Activated naive CD8-positive, alpha-beta T cell treated with anti-CD3 and anti-CD28 coated beads, Interleukin-2, amount 50 U/mL, for 24 hours (primary cell): ENCODE results near the gene CDH5.

Experiments used
- ATAC-seq: fragments of 150-1000 bp; cut with Tn5 transposase; one replicate; pipeline ENCODE4 v1.10.0; 2021
- DNase-seq: peaks from one replicate; pipeline ENCODE4 v3.0.0; 2021
- H3K27ac Mint-ChIP-seq: one replicate; pipeline ENCODE4 v1.8.0; 2021; ENCODE audit warnings: mild to moderate bottlenecking, mixed read lengths
- H3K27me3 Mint-ChIP-seq: one replicate; pipeline ENCODE4 v1.8.0; 2021; ENCODE audit warnings: mixed read lengths
- H3K36me3 Mint-ChIP-seq: one replicate; pipeline ENCODE4 v1.8.0; 2021; ENCODE audit warnings: low read depth, mixed read lengths
- H3K4me1 Mint-ChIP-seq: one replicate; pipeline ENCODE4 v1.8.0; 2021; ENCODE audit warnings: mixed read lengths
- H3K4me3 Mint-ChIP-seq: one replicate; pipeline ENCODE4 v1.8.0; 2021; ENCODE audit warnings: mild to moderate bottlenecking, moderate library complexity, mixed read lengths
- H3K9me3 Mint-ChIP-seq: one replicate; pipeline ENCODE4 v1.8.0; 2021; ENCODE audit warnings: mixed read lengths

CDH5 gene

GRCh38 chr16:66422366-66422765, 55.9 kb downstream of the CDH5 start:
- ATAC-seq, result no peak
- Mint-ChIP-seq H3K27ac (no peak overlapping the region), H3K9me3 (no peaks in the 10 kb centered on the region), H3K27me3 (peaks cover 33% of the 10 kb centered on the region), H3K36me3 (no peaks in the 10 kb centered on the region), H3K4me3 (no peak overlapping the region), H3K4me1 (peaks cover 2% of the 10 kb centered on the region)
- no peak for DNase-seq

DNA sequence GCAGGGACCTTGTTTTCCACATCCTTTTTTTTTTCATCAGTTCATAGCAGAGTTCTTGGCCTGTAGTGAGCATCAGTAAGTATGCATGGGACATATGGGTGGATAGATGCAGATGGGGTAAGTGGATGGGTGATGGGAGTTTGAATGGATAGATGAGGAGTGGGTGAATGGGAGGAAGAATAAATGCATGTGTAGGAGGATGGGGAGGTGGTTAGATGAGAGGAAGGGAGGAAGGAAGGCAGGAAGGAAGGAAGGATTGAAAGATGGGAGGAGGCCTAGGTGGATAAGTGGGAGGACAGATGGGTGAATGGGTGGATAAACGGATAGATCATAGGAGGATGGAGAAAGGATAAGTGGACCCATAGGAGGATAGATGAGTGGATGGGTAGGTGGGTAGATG, 56.7 kb downstream of the CDH5 start:
- Mint-ChIP-seq H3K4me3 (no peak overlapping the region), H3K27me3 (peaks cover 36% of the 10 kb centered on the region), H3K9me3 (no peaks in the 10 kb centered on the region), H3K27ac (no peak overlapping the region), H3K4me1 (peaks cover 2% of the 10 kb centered on the region), H3K36me3 (no peaks in the 10 kb centered on the region)
- no peak for DNase-seq
- no peak for ATAC-seq

DNA sequence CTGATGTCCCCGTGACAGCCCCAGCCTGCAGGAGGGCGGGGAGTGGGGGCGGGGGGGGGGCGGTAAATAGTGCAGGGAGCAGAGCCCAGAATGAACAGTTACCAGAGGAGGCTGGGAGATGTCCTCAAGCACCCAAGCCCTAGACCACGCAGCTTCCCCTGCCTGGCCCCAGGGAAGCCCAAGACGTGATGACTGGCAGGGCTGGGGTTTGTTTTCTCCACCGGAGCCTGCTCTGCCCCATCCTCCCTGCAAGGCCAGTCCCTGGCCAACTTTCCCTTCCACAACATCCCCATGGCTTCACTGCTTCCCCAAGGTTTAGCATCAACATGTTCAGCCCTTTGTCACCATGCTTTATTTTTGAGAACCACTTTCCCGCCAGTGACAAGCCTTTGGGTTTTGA, 59.2 kb downstream of the CDH5 start:
- DNase-seq, result no peak
- Mint-ChIP-seq H3K4me1 (peaks cover 4% of the 10 kb centered on the region), H3K27ac (no peak overlapping the region), H3K27me3 (peaks cover 60% of the 10 kb centered on the region), H3K9me3 (no peaks in the 10 kb centered on the region), H3K36me3 (no peaks in the 10 kb centered on the region), H3K4me3 (no peak overlapping the region)
- no peak for ATAC-seq

GRCh38 chr16:66426112-66427035, 59.9 kb downstream of the CDH5 start:
- no peaks in the 10 kb centered on the region for H3K36me3 Mint-ChIP-seq
- H3K9me3 Mint-ChIP-seq, result no peaks in the 10 kb centered on the region

DNA sequence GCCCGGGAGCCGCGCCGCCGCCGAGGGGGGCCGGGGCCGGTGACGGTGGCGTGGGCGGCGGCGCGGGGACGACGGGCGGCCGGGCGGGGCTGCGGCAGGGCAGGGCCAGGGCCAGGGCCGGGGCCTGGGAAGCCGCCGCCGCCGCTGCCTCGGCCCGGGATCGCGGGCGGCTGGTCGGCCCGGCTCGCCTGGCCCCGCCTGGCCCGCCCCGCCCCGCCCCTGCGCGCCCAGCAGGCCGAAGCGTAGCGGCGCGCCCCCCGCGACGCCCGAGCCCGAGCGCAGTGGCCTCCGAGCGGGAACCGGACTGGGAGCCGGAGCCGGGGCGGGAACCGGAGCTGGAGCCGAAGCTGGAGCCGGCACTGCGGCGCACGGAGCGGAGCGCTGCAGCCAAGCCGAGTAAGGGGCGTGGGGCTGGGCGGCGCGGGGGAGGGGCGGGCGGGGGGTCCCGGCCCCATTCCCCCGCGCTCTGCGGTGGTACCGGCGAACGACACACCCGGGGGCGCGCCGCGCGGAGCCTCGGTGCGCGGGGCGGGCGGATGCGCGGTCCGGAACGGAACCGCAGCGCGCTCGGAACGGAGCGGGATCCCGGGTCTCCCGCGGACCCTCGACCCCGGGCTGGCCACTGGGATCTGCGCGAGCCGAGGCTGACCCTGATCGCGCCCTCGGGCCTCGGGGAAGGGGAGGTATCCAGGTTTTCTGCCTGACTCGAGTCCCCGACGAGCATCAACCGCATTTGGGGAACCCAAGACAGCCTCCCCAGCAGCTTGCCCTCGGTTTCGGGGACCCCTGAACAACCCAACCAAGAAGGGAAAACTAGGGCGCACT, 60.8 kb downstream of the CDH5 start, which contains the start of gene BEAN1:
BEAN1 (plus strand) TSS at position 260 of the 825 bp plus-strand sequence. CDS start 10,382 bp downstream, outside the sequence.
- Mint-ChIP-seq H3K27ac (no peak within 1 kb of the TSS), H3K4me1 (peaks cover 4% of the 10 kb centered on the region), H3K9me3 (no peaks in the 10 kb centered on the region), H3K36me3 (no peaks in the 10 kb centered on the region), H3K4me3 (peak within 1 kb of the TSS; percentile 33), H3K27me3 (peaks cover 66% of the 10 kb centered on the region)
- DNase-seq (no peak), ATAC-seq (peak; percentile 29)

More at GRCh38 chr16:66426112-66427035, 59.9 kb downstream of the CDH5 start:
- Mint-ChIP-seq H3K27me3 (peaks cover 63% of the 10 kb centered on the region), H3K27ac (no peak overlapping the region), H3K4me1 (peaks cover 4% of the 10 kb centered on the region), H3K4me3 (no peak overlapping the region)
- ATAC-seq (no peak), DNase-seq (no peak)

DNA sequence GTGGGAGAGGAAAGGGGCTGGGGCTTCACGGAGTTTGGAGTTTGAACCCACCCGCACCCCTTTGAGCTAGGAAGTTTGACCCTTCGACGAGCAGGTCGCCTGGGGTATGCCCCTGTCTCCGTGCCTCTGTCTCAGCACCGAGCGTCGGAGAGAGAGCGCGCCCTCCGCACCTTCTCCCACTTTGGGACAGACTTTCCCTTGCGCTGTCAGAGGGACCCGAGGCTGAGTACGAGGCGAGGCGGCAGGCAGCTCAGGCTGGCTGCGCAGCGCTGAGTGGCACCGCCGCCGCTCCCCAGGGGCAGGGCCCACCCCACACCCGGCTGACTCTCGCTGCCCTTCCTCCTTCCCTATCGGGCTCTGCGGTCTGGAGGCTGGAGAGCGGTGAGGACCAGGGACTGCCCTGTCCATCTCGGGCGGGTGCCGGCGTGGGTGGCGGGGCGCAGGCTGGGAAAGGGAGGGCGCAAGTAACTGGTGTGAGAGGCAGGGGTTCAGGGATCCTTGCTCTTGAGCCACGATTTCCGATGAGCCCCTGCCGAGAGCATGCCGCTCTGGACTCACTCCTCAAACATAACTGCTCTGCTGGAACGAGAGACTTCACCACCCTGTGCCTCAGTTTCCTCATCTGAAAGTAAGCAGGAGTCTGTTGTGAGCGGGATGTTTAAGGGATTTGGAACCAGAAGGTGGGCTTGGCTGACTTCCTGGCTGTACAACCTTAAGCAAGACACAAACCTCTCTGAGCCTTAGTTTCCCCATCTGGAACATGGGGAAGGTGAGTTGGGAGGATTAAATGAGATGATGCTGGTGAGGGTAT, 61.6 kb downstream of the CDH5 start:
- Mint-ChIP-seq H3K4me3 (peak overlapping the region; percentile 33), H3K27me3 (peaks cover 71% of the 10 kb centered on the region), H3K4me1 (peaks cover 4% of the 10 kb centered on the region), H3K36me3 (no peaks in the 10 kb centered on the region), H3K27ac (no peak overlapping the region), H3K9me3 (no peaks in the 10 kb centered on the region)
- ATAC-seq, result peak; percentile 17
- no peak for DNase-seq

GRCh38 chr16:66428682-66429251, 62.3 kb downstream of the CDH5 start:
- ATAC-seq, result no peak
- H3K27ac Mint-ChIP-seq, result no peak overlapping the region
- no peak for DNase-seq
- H3K36me3 Mint-ChIP-seq, result no peaks in the 10 kb centered on the region
- no peak overlapping the region for H3K4me3 Mint-ChIP-seq
- H3K9me3 Mint-ChIP-seq, result no peaks in the 10 kb centered on the region
- peaks cover 70% of the 10 kb centered on the region for H3K27me3 Mint-ChIP-seq
- peaks cover 4% of the 10 kb centered on the region for H3K4me1 Mint-ChIP-seq

- DNase-seq (no peak), ATAC-seq (no peak)
- peaks cover 4% of the 10 kb centered on the region for H3K4me1 Mint-ChIP-seq
- no peak overlapping the region for H3K27ac Mint-ChIP-seq
- peaks cover 70% of the 10 kb centered on the region for H3K27me3 Mint-ChIP-seq
- H3K36me3 Mint-ChIP-seq, result no peaks in the 10 kb centered on the region
- H3K4me3 Mint-ChIP-seq, result no peak overlapping the region
- H3K9me3 Mint-ChIP-seq, result no peaks in the 10 kb centered on the region
Observed at GRCh38 chr16:66429290-66429962, 62.9 kb downstream of the CDH5 start.

- ATAC-seq (no peak), DNase-seq (no peak)
- H3K27ac Mint-ChIP-seq, result no peak overlapping the region
- H3K27me3 Mint-ChIP-seq, result peaks cover 62% of the 10 kb centered on the region
- H3K4me3 Mint-ChIP-seq, result no peak overlapping the region
- no peaks in the 10 kb centered on the region for H3K36me3 Mint-ChIP-seq
- H3K4me1 Mint-ChIP-seq, result peaks cover 4% of the 10 kb centered on the region
- no peaks in the 10 kb centered on the region for H3K9me3 Mint-ChIP-seq
Observed at GRCh38 chr16:66430214-66430613, 63.7 kb downstream of the CDH5 start.

DNA sequence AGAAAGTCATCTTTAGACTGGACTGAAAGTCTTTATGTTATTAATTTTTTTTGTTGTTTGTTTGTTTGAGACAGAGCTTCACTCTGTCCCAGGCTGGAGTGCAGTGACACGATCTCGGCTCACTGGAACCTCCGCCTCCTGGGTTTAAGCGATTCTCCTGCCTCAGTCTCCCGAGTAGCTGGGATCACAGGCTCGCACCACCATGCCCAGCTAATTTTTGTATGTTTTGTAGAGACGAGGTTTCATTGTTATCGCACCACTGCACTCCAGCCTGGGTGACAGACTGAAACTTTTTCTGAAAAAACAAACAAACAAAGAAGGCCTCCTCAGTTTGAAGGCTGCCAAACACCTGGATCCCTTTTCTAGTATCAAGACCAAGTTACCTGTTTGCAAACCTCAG, 65.3 kb downstream of the CDH5 start:
- Mint-ChIP-seq H3K4me1 (peaks cover 2% of the 10 kb centered on the region), H3K9me3 (no peaks in the 10 kb centered on the region), H3K27ac (no peak overlapping the region), H3K36me3 (no peaks in the 10 kb centered on the region), H3K27me3 (peaks cover 50% of the 10 kb centered on the region), H3K4me3 (no peak overlapping the region)
- DNase-seq (no peak), ATAC-seq (no peak)

DNA sequence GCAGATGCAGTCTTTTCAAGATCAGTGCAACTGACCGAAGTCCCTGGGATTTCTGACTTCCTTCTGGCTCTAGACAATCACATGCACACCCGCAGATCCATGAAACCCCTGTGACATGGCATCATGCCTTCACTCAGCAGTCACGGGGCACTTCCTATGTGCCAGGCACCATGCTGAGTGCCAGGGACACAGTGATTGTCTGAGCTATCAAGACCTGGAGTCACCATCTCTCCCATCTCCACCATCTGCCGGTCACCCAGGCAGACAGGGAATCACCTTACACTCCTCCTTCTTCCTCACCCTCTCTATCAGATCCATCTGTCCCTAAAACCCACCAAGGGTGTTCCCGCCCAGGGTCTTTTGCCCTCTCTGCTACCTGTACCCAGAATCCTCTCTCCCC, 65.9 kb downstream of the CDH5 start:
- peaks cover 2% of the 10 kb centered on the region for H3K4me1 Mint-ChIP-seq
- DNase-seq (no peak), ATAC-seq (no peak)
- no peaks in the 10 kb centered on the region for H3K36me3 Mint-ChIP-seq
- H3K4me3 Mint-ChIP-seq, result no peak overlapping the region
- H3K27me3 Mint-ChIP-seq, result peaks cover 50% of the 10 kb centered on the region
- H3K9me3 Mint-ChIP-seq, result no peaks in the 10 kb centered on the region
- no peak overlapping the region for H3K27ac Mint-ChIP-seq

DNA sequence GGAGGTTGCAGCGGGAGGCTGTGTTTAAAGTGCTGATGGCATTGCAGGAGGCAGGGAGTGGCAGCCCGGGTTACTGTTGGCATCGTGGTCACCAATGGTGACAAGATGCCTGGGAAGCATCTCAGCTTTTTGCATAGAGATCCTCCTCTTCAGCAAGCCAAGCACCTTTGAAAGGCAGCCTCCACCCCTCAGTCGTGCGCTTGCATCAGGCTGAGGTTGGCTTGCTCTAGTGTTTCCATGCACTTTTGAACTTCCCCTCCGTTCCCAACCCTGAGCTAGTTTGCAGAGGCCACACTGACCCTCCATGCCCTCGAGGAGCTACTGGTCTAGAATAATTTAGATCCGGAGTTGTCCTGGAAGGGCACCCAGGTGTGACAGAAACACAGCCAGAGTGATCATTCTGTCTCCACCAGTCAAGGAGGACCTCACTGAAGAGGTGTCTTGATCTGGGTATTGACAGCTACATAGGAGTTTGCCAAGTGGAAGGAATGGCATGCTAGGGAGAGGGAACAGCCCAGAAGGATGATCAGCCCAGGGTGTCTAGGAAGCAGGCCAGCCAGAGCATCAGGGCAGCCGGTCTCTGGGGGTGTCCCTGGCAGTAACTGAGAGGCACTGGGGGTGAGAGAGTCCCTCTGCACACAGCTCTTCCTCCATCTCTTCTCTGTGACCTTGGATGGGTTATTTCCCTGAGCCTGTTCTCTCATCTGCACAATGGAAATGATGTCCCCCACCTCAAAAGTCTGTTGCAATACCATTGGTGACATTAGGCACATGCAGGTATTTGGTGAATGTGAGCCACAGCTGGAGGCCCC, 68.3 kb downstream of the CDH5 start:
- H3K4me3 Mint-ChIP-seq, result no peak overlapping the region
- H3K36me3 Mint-ChIP-seq, result no peaks in the 10 kb centered on the region
- ATAC-seq (no peak), DNase-seq (no peak)
- H3K27ac Mint-ChIP-seq, result no peak overlapping the region
- H3K27me3 Mint-ChIP-seq, result peaks cover 30% of the 10 kb centered on the region
- no peaks in the 10 kb centered on the region for H3K4me1 Mint-ChIP-seq
- H3K9me3 Mint-ChIP-seq, result no peaks in the 10 kb centered on the region

DNA sequence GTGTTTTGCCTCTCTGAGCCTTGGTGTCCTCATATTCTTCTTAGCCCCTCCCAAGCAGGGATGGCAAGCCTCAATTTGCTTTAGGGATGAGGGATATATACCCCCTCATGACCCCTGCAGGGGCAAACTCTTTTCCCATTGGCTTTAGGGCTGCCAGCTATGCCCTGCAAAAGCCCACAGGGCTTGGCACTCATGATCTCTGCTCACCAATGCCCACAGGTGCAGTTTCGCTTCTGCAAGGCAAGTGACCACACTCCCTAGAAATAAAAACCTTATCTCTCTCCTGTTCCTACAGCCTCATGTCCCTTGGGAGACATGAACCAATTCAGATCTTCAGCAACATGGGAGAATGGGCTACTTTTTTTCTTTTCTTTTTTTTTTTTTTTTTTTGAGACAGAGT, 69.4 kb downstream of the CDH5 start:
- H3K27ac Mint-ChIP-seq, result no peak overlapping the region
- no peaks in the 10 kb centered on the region for H3K9me3 Mint-ChIP-seq
- DNase-seq, result no peak
- no peaks in the 10 kb centered on the region for H3K36me3 Mint-ChIP-seq
- H3K4me3 Mint-ChIP-seq, result no peak overlapping the region
- ATAC-seq, result no peak
- no peaks in the 10 kb centered on the region for H3K4me1 Mint-ChIP-seq
- peaks cover 27% of the 10 kb centered on the region for H3K27me3 Mint-ChIP-seq
